Spleen (tissue), 11 donors: ENCODE data around the gene LINC00305. TPM values are rescaled to one million over a fixed set of nuclear protein-coding genes. Genes with fewer than 3 reads are reported as not detected.

Experiments used
- DNase-seq: peaks from one replicate; pipeline ENCODE4 v3.0.0-alpha.2; 2020
- H3K27ac ChIP-seq, 8 donors: fragments of 200-600 bp; sonication (generic) in 7 of 8; 1 replicate in 4 of 8; 2 replicates in 4 of 8; pipeline versions ENCODE4 v1.5.0 to v1.8.0; 2016 to 2021; ENCODE audit warnings: inconsistent platforms in 4 of 8, mild to moderate bottlenecking in 4 of 8, moderate library complexity in 1 of 8
- H3K27me3 ChIP-seq, 7 donors: fragments of 200-600 bp; sonication (generic) in 6 of 7; replicated peaks in 1 of 7; 1 replicate in 4 of 7; 2 replicates in 3 of 7; pipeline versions ENCODE4 v1.5.0 to v1.8.0; 2016 to 2021; ENCODE audit warnings: inconsistent platforms in 3 of 7, mild to moderate bottlenecking in 1 of 7
- H3K36me3 ChIP-seq, 6 donors: fragments of 200-600 bp; sonication (generic) in 5 of 6; 1 replicate in 4 of 6; 2 replicates in 2 of 6; pipeline versions ENCODE4 v1.5.0 to v1.8.0; 2016 to 2021; ENCODE audit warnings: inconsistent platforms in 2 of 6
- H3K4me1 ChIP-seq, 6 donors: fragments of 200-600 bp; sonication (generic) in 5 of 6; 1 replicate in 3 of 6; 2 replicates in 3 of 6; pipeline versions ENCODE4 v1.5.0 to v1.8.0; 2016 to 2021; ENCODE audit warnings: inconsistent platforms in 3 of 6
- H3K4me3 ChIP-seq, 8 donors: fragments of 200-600 bp; sonication (generic) in 7 of 8; 1 replicate in 4 of 8; 2 replicates in 4 of 8; pipeline versions ENCODE4 v1.5.0 to v1.8.0; 2016 to 2021; ENCODE audit warnings: inconsistent platforms in 4 of 8, mild to moderate bottlenecking in 4 of 8, moderate library complexity in 2 of 8
- H3K9me3 ChIP-seq, 8 donors: fragments of 200-600 bp; sonication (generic) in 7 of 8; 1 replicate in 4 of 8; 2 replicates in 4 of 8; pipeline versions ENCODE4 v1.5.0 to v1.8.0; 2016 to 2021; ENCODE audit warnings: inconsistent platforms in 4 of 8
- POLR2A ChIP-seq, 3 donors: fragments of 450-650 bp; IDR thresholded peaks; one replicate each; pipeline ENCODE4 v1.5.1; 2017; ENCODE audit warnings: antibody characterized with exemption in 3 of 3, mild to moderate bottlenecking in 1 of 3
- POLR2AphosphoS5 ChIP-seq, 3 donors: sonication (generic); formaldehyde crosslinking; IDR thresholded peaks; one replicate each; pipeline ENCODE4 v1.5.1; 2017; ENCODE audit warnings: antibody characterized with exemption in 3 of 3
- WGBS, 5 donors: extraction: QIAGEN DNeasy Blood & Tissue Kit in 3 of 5; methylation state at CpG; one replicate each; pipeline versions ENCODE4 v1.1.5 to v1.1.7; 2013 to 2018; 5-methylcytosine and 5-hydroxymethylcytosine counted together
- intact Hi-C: fragments of 100-400 bp; cut with DNase I; formaldehyde crosslinking; loops from one replicate; pipeline ENCODE4 v1.15.0; 2023; ENCODE audit warnings: low total_unique reads
- polyA plus RNA-seq, 3 donors: library from polyadenylated mRNA; stranded (reverse); fragments of 200-250 nt; gene quantifications; one replicate each; pipeline ENCODE4 v1.2.1, GENCODE V29; 2013
- total RNA-seq, 7 donors: library from RNA; depleted of rRNA in 3 of 7; stranded (reverse); fragments of >200 nt in 3 of 7; fragmentation: NEBNext Ultra II Directional in 4 of 7; extraction: Animal tissue kit (Norgen Biotek cat#: 25700) in 4 of 7; gene quantifications; one replicate each; pipeline versions ENCODE4 v1.1.0 to v1.2.1, GENCODE V29; 2016 to 2021
- TF ChIP-seq, protein P1 (sequence below), 11 experiments: fragments of 200-600 bp in 7 of 11; fragments of 450-650 bp in 4 of 11; sonication (generic) in 4 of 11; IDR thresholded peaks in 8 of 11; conservative IDR thresholded peaks in 3 of 11; 1 replicate in 7 of 11; 2 replicates in 4 of 11; pipeline versions ENCODE4 v1.4.0 to v1.8.0; 2016 to 2021; ENCODE audit warnings: antibody characterized with exemption in 11 of 11, inconsistent platforms in 4 of 11, mild to moderate bottlenecking in 1 of 11
- donor health status: healthy with polysubstance abuse.
- donor health status: DM: no; HTN: no; CAD: no; lungs with moderate emphysema.
- donor health status: DM: no; HTN: no; CAD: no.
- donor health status: Bipolar disorder and iron deficiency.
- donor health status: healthy.
- donor health status: DM: no; HTN: no; CAD: no.
- donor health status: DM: yes; HTN: yes; CAD: no.

The LINC00305 gene
- total and polyA plus RNA-seq, 10 donors = not detected

DNA sequence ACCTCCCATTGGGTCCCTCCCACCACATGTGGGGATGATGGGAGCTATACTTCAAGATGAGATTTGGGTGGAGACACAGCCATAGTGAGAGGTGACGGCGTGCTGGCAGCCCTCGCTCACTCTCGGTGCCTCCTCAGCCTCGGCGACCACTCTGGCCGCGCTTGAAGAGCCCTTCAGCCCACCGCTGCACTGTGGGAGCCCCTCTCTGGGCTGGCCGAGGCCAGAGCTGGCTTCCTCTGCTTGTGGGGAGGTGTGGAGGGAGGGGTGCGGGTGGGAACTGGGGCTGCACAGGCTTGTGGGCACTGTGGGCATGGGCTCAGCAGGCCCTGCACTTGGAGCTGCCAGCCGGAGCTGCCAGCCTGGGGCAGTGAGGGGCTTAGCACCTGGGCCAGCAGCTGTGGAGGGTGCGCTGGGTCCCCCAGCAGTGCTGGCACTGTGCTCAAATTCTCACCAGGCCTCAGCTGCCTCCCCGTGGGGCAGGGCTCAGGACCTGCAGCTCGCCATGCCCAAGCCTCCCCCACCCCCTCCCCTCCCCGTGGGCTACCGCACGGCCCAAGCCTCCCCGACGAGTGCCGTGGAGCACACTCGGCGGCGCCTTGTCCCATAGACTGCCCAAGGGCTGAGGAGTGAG is 106.0 kb downstream of the LINC00305 start:
- Histone ChIP-seq H3K27ac (no peak overlapping the region), H3K27me3 (no peaks in the 10 kb centered on the region), H3K4me3 (no peak overlapping the region), H3K9me3 (peaks cover 0 to 19% (median 2%) of the 10 kb centered on the region in 8 donors), H3K4me1 (no peaks in the 10 kb centered on the region), H3K36me3 (no peaks in the 10 kb centered on the region)
- WGBS, 5 donors = 93 to 97% (median 95%) methylated on average over 10 to 24 of the region's 24 CpGs
- no peak for TF ChIP-seq POLR2AphosphoS5 (IDR thresholded peaks at IDR 0.05)
- TF ChIP-seq POLR2A (IDR thresholded peaks at IDR 0.05) = no peak
- TF ChIP-seq, protein P1, sequence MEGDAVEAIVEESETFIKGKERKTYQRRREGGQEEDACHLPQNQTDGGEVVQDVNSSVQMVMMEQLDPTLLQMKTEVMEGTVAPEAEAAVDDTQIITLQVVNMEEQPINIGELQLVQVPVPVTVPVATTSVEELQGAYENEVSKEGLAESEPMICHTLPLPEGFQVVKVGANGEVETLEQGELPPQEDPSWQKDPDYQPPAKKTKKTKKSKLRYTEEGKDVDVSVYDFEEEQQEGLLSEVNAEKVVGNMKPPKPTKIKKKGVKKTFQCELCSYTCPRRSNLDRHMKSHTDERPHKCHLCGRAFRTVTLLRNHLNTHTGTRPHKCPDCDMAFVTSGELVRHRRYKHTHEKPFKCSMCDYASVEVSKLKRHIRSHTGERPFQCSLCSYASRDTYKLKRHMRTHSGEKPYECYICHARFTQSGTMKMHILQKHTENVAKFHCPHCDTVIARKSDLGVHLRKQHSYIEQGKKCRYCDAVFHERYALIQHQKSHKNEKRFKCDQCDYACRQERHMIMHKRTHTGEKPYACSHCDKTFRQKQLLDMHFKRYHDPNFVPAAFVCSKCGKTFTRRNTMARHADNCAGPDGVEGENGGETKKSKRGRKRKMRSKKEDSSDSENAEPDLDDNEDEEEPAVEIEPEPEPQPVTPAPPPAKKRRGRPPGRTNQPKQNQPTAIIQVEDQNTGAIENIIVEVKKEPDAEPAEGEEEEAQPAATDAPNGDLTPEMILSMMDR (IDR thresholded peaks at IDR 0.05 in 8 of 11, conservative IDR thresholded peaks at IDR 0.05 in 3 of 11) = no peak
- intact Hi-C loops = no loop called here
- no peak for DNase-seq

DNA sequence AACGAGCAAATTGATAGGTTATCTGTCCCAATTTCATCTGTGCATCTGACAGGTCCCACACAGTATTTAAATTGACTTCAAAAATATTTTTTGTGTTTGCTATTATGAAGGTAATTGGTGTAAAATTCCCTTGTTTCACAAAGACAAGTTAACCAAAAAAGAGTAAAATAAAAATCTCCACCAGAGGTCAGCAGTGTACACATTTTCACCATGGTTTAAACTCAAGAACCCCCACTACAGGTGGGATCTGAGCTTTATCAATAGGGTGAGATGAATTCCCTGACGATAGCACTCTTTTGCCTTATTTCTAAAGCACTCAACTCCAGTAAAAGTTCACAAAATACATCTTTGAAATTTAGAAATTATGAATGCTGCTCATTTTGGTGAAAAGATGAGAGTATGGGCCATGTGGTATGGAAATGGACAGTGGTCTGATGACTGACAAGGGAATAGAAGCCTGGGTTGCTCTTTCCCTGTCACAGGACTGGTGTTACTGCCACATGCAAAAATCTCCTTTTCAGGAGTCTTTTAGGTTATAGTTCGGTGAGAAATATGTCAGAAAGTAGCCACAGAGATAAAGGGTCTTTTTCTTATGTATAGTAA is 111.0 kb downstream of the LINC00305 start:
- no peak for DNase-seq
- no peaks in the 10 kb centered on the region for H3K27me3 ChIP-seq
- WGBS, 5 donors = 19 to 27% (median 26%) methylated on average over 3 of the region's 3 CpGs
- no peaks in the 10 kb centered on the region for H3K36me3 ChIP-seq
- H3K4me3 ChIP-seq = no peak overlapping the region
- no peaks in the 10 kb centered on the region for H3K4me1 ChIP-seq
- intact Hi-C loops = no loop called here
- TF ChIP-seq, protein P1 (IDR thresholded peaks at IDR 0.05 in 8 of 11, conservative IDR thresholded peaks at IDR 0.05 in 3 of 11) = peak in 7 of 11 experiments; percentile 13 to 47 (median 30)
- no peak for TF ChIP-seq POLR2A (IDR thresholded peaks at IDR 0.05)
- H3K27ac ChIP-seq = no peak overlapping the region
- peaks cover 0 to 7% (median 0%) of the 10 kb centered on the region in 8 donors for H3K9me3 ChIP-seq

DNA sequence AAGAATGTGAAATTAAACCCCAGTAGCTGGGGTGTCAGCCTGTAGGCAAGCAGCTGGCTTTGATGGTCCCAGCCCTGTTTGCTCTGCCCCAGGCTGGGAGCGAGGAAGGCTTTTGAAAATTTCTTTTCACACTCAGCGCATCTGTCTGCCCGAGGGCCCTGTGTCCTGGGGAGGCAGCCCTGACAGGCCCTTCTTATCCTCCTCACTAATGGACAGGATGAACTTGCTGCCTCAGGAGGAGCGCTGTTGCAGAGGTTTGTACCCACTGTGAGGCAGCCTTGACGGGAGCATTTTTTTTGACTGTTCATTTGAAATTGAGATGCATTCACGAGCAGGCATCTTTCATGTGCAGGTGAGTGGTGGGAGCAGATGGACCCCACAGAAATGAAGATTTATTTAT is 116.6 kb downstream of the LINC00305 start:
- Histone ChIP-seq H3K36me3 (no peaks in the 10 kb centered on the region), H3K9me3 (no peaks in the 10 kb centered on the region), H3K4me3 (no peak overlapping the region), H3K27me3 (peaks cover 0 to 4% (median 0%) of the 10 kb centered on the region in 7 donors), H3K27ac (no peak overlapping the region), H3K4me1 (no peaks in the 10 kb centered on the region)
- TF ChIP-seq POLR2AphosphoS5 (IDR thresholded peaks at IDR 0.05) = no peak
- TF ChIP-seq, protein P1 (IDR thresholded peaks at IDR 0.05 in 8 of 11, conservative IDR thresholded peaks at IDR 0.05 in 3 of 11) = no peak
- TF ChIP-seq POLR2A (IDR thresholded peaks at IDR 0.05) = no peak
- intact Hi-C loops = no loop called here
- WGBS, 5 donors = 79 to 85% (median 82%) methylated on average over 6 of the region's 6 CpGs
- DNase-seq = no peak

DNA sequence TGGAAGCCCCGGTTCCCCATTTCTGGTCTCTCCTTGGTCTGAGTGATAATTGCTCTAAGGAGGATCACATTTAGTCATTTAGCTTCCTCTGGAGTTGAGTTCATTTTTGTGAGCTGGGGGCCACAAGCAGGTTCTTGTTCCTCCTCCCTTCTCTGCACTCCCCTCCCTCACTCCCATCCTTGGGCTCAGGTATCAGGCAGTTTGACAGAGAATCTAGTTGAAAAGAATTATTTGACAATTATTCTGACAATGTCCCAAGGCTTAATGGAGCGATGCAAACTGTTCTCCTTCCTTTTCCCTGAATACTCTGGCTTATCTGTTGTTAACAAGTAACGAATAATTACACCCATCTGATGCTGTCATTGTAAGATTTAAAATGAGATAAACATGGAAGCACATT is 117.5 kb downstream of the LINC00305 start:
- Histone ChIP-seq H3K4me1 (no peaks in the 10 kb centered on the region), H3K27ac (no peak overlapping the region), H3K27me3 (peaks cover 0 to 4% (median 0%) of the 10 kb centered on the region in 7 donors), H3K9me3 (no peaks in the 10 kb centered on the region), H3K36me3 (no peaks in the 10 kb centered on the region), H3K4me3 (no peak overlapping the region)
- 78 to 90% (median 83%) methylated on average over 3 of the region's 3 CpGs for WGBS, 5 donors
- TF ChIP-seq, protein P1 (IDR thresholded peaks at IDR 0.05 in 8 of 11, conservative IDR thresholded peaks at IDR 0.05 in 3 of 11) = no peak
- TF ChIP-seq POLR2A (IDR thresholded peaks at IDR 0.05) (no peak), POLR2AphosphoS5 (IDR thresholded peaks at IDR 0.05) (no peak)
- DNase-seq = no peak
- intact Hi-C loops = no loop called here
